Loucy (cell line): ENCODE data around the gene OR52N2.

Experiments used
- EZH2phosphoT487 ChIP-seq: fragments of 200-600 bp; IDR thresholded peaks from 2 replicates; pipeline ENCODE4 v1.6.1; 2018; ENCODE audit warnings: antibody characterized with exemption, mild to moderate bottlenecking, moderate library complexity, borderline replicate concordance
- TF ChIP-seq, protein P1 (sequence below): fragments of 200-600 bp; sonication (generic); conservative IDR thresholded peaks from 2 replicates; pipeline ENCODE4 v1.5.1; 2014; ENCODE audit warnings: mild to moderate bottlenecking, antibody characterized with exemption, low read length

DNA sequence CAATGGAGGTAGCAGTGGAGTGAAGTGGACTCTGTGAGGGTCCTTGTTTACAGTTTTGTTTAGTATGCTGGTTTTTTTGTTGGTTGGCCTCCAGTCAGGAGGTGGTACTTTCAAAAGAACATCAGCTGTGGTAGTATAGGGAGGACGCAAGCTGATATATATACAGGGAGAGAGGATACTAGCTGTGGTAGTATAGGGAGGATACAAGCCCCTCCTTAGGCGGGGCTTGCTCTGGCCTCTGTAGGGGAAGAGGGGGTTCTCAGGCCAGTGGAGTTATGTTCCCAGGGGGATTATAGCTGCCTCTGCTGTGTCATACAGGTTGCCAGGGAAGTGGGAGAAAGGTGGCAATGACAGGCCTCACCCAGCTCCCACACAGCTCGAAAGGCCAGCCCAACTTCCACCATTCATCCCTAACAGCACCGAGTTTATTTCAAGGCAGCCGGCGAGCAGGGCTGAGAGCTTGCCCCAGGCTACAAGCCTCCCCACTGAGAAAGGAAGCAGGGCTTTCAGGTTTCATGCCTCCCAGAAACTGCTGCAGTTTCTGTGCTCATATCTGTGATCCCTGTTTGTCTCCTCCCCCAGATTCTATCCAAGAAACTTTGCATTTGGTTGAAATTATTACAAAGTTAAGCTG, 22.6 kb downstream of the OR52N2 start:
- TF ChIP-seq, protein P1, sequence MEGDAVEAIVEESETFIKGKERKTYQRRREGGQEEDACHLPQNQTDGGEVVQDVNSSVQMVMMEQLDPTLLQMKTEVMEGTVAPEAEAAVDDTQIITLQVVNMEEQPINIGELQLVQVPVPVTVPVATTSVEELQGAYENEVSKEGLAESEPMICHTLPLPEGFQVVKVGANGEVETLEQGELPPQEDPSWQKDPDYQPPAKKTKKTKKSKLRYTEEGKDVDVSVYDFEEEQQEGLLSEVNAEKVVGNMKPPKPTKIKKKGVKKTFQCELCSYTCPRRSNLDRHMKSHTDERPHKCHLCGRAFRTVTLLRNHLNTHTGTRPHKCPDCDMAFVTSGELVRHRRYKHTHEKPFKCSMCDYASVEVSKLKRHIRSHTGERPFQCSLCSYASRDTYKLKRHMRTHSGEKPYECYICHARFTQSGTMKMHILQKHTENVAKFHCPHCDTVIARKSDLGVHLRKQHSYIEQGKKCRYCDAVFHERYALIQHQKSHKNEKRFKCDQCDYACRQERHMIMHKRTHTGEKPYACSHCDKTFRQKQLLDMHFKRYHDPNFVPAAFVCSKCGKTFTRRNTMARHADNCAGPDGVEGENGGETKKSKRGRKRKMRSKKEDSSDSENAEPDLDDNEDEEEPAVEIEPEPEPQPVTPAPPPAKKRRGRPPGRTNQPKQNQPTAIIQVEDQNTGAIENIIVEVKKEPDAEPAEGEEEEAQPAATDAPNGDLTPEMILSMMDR = no peak
- TF ChIP-seq EZH2phosphoT487 = no peak
